GM19455 (cell line): Measurements from ENCODE around the gene BARX1.

ENCODE experiments used
- ATAC-seq: cut with Tn5 transposase; IDR thresholded peaks from one replicate; pipeline ENCODE4 v1.9.1; 2021; ENCODE audit not compliant: unreplicated experiment

BARX1 gene

GRCh38 chr9:93902780-93903655, 52.1 kb downstream of the BARX1 start:
- ATAC-seq = no peak

GRCh38 chr9:93902051-93902779, 52.9 kb downstream of the BARX1 start:
- ATAC-seq = no peak
